Renal pelvis (tissue), 4 donors: ENCODE results near the gene LHX3. TPM values are rescaled to one million over a fixed set of nuclear protein-coding genes. Genes with fewer than 3 reads are reported as not detected.

Experiments
- DNase-seq: peaks from one replicate; pipeline ENCODE4 v3.0.0-alpha.2; 2013
- polyA plus RNA-seq, 3 donors: library from polyadenylated mRNA; unstranded; fragments of 120-200 nt; gene quantifications; one replicate each; pipeline ENCODE4 v1.2.1, GENCODE V29; 2013; ENCODE audit not compliant: insufficient read length in 3 of 3

Gene LHX3
- polyA plus RNA-seq, 3 donors: not detected

GRCh38 chr9:136178061-136178772 is 26.7 kb downstream of the LHX3 start:
- DNase-seq: no peak

- DNase-seq: peak; percentile 46
Measured at GRCh38 chr9:136177224-136177623, 27.7 kb downstream of the LHX3 start.

GRCh38 chr9:136175616-136176197 is 29.2 kb downstream of the LHX3 start:
- peak; percentile 66 for DNase-seq

- DNase-seq: no peak
Measured at GRCh38 chr9:136174779-136175615, 29.9 kb downstream of the LHX3 start.

GRCh38 chr9:136173648-136174290 is 31.2 kb downstream of the LHX3 start:
- DNase-seq: no peak

GRCh38 chr9:136172412-136173079 is 32.4 kb downstream of the LHX3 start:
- DNase-seq: no peak

- no peak for DNase-seq
Measured at GRCh38 chr9:136171801-136172411, 33.0 kb downstream of the LHX3 start.

- peak; percentile 65 for DNase-seq
Measured at GRCh38 chr9:136171009-136171800, 33.7 kb downstream of the LHX3 start.

- no peak for DNase-seq
Measured at GRCh38 chr9:136170006-136170901, 34.7 kb downstream of the LHX3 start.

GRCh38 chr9:136169495-136169894 is 35.4 kb downstream of the LHX3 start:
- no peak for DNase-seq

GRCh38 chr9:136163248-136163850 is 41.6 kb downstream of the LHX3 start:
- DNase-seq: no peak

GRCh38 chr9:136160995-136161610 is 43.8 kb downstream of the LHX3 start:
- no peak for DNase-seq

GRCh38 chr9:136160381-136160841 is 44.5 kb downstream of the LHX3 start:
- DNase-seq: no peak

- no peak for DNase-seq
Measured at GRCh38 chr9:136159851-136160250, 45.1 kb downstream of the LHX3 start.

GRCh38 chr9:136157477-136158265 is 47.3 kb downstream of the LHX3 start:
- DNase-seq: no peak

GRCh38 chr9:136156209-136157120 is 48.5 kb downstream of the LHX3 start:
- DNase-seq: peak; percentile 68
